ENCODE measurements around the gene KLF6.

Gene KLF6

DNA sequence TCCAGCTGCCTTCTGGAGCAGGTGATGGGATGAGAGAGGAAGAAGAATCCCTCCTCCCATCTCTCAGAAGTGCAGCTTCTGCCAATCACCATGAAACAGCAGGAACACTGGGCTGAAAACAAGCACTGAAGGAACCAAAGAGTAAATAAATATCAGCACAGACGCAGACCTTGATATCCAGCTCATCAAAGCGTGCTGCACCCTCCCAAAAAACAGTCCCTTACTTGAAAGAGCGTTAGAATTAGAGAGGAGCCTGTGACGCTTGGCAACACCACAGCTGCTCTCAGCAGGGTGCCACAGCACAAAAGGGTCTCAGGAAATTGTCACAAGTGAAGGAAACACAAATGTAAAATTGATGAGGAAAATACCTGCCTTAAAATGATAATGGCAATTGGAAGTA lies 39.5 kb downstream of the KLF6 start:
- H3K27me3 ChIP-seq (ENCODE audit: insufficient read depth, low read length) = no peaks in the 10 kb centered on the region
- H3K4me3 ChIP-seq (ENCODE audit: low read depth, low read length, poor library complexity, severe bottlenecking) = no peak overlapping the region
- no peaks in the 10 kb centered on the region for H4K20me1 ChIP-seq (ENCODE audit: insufficient read depth, low read length)
- no peaks in the 10 kb centered on the region for H3K36me3 ChIP-seq (ENCODE audit: insufficient read depth, low read length)
- no peak overlapping the region for H3K4me2 ChIP-seq (ENCODE audit: low read length)
- H3K9me2 ChIP-seq (ENCODE audit: low read depth, low read length) = no peaks in the 10 kb centered on the region
- H3K79me2 ChIP-seq (ENCODE audit: insufficient read depth, low read length) = no peaks in the 10 kb centered on the region
- H3K9ac ChIP-seq (ENCODE audit: low read length) = no peak overlapping the region
- TF ChIP-seq, protein P1, sequence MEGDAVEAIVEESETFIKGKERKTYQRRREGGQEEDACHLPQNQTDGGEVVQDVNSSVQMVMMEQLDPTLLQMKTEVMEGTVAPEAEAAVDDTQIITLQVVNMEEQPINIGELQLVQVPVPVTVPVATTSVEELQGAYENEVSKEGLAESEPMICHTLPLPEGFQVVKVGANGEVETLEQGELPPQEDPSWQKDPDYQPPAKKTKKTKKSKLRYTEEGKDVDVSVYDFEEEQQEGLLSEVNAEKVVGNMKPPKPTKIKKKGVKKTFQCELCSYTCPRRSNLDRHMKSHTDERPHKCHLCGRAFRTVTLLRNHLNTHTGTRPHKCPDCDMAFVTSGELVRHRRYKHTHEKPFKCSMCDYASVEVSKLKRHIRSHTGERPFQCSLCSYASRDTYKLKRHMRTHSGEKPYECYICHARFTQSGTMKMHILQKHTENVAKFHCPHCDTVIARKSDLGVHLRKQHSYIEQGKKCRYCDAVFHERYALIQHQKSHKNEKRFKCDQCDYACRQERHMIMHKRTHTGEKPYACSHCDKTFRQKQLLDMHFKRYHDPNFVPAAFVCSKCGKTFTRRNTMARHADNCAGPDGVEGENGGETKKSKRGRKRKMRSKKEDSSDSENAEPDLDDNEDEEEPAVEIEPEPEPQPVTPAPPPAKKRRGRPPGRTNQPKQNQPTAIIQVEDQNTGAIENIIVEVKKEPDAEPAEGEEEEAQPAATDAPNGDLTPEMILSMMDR (IDR thresholded peaks at IDR 0.05; ENCODE audit: low read length) = no peak
- no peak for TF ChIP-seq EZH2 (IDR thresholded peaks at IDR 0.05; ENCODE audit: borderline replicate concordance, low read length)
- H3K9me3 ChIP-seq (ENCODE audit: low read length) = no peaks in the 10 kb centered on the region
- H3F3A ChIP-seq (ENCODE audit: insufficient read depth, low read length) = no peaks in the 10 kb centered on the region
- no peak overlapping the region for H2AFZ ChIP-seq (ENCODE audit: low read length)
- H3K27ac ChIP-seq (ENCODE audit: low read depth, low read length, poor library complexity, severe bottlenecking) = no peak overlapping the region
- no peaks in the 10 kb centered on the region for H3K4me1 ChIP-seq (ENCODE audit: insufficient read depth, low read length, severe bottlenecking)

DNA sequence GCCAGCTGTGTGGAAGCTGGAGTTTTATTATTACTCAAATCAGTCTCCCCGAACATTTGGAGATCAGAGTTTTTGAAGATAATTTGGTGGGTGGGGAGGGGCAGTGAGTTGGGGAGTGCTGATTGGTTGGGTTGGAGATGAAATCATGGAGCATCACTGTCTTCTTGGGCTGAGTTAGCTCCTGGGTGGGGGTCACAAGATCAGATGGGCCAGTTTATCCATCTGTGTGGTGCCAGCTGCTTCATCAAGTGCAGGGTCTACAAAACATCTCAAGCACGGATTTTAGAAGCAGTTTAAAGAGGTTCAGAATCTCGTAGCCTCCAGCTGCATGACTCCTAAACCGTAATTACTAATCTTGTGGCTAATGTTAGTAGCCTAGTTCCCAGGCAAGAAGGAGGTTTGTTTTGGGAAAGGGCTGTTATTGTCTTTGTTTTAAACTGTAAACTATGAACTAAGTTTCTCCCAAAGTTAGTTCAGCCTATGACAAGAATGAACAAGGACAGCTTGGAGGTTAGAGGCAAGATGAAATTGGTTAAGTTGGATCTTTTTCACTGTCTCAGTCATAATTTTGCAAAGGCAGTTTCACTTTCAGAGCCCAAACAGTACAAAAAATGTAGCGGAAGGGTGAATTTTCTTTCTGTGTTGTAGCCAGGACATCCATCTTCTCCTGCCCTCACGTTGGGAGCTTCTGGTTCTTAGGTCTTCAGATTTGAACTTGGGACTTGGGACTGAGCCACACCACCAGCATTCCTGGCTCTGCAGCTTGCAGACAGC lies 43.1 kb downstream of the KLF6 start:
- no peak overlapping the region for H3K27ac ChIP-seq (ENCODE audit: low read depth, low read length, poor library complexity, severe bottlenecking)
- H2AFZ ChIP-seq (ENCODE audit: low read length) = no peak overlapping the region
- no peak overlapping the region for H3K4me3 ChIP-seq (ENCODE audit: low read depth, low read length, poor library complexity, severe bottlenecking)
- no peaks in the 10 kb centered on the region for H3K9me3 ChIP-seq (ENCODE audit: low read length)
- TF ChIP-seq, protein P1 (IDR thresholded peaks at IDR 0.05; ENCODE audit: low read length) = no peak
- no peak for TF ChIP-seq EZH2 (IDR thresholded peaks at IDR 0.05; ENCODE audit: borderline replicate concordance, low read length)
- H4K20me1 ChIP-seq (ENCODE audit: insufficient read depth, low read length) = no peaks in the 10 kb centered on the region
- no peaks in the 10 kb centered on the region for H3K4me1 ChIP-seq (ENCODE audit: insufficient read depth, low read length, severe bottlenecking)
- no peaks in the 10 kb centered on the region for H3F3A ChIP-seq (ENCODE audit: insufficient read depth, low read length)
- H3K27me3 ChIP-seq (ENCODE audit: insufficient read depth, low read length) = no peaks in the 10 kb centered on the region
- H3K9me2 ChIP-seq (ENCODE audit: low read depth, low read length) = no peaks in the 10 kb centered on the region
- no peak overlapping the region for H3K9ac ChIP-seq (ENCODE audit: low read length)
- H3K36me3 ChIP-seq (ENCODE audit: insufficient read depth, low read length) = no peaks in the 10 kb centered on the region
- no peaks in the 10 kb centered on the region for H3K79me2 ChIP-seq (ENCODE audit: insufficient read depth, low read length)
- no peak overlapping the region for H3K4me2 ChIP-seq (ENCODE audit: low read length)

DNA sequence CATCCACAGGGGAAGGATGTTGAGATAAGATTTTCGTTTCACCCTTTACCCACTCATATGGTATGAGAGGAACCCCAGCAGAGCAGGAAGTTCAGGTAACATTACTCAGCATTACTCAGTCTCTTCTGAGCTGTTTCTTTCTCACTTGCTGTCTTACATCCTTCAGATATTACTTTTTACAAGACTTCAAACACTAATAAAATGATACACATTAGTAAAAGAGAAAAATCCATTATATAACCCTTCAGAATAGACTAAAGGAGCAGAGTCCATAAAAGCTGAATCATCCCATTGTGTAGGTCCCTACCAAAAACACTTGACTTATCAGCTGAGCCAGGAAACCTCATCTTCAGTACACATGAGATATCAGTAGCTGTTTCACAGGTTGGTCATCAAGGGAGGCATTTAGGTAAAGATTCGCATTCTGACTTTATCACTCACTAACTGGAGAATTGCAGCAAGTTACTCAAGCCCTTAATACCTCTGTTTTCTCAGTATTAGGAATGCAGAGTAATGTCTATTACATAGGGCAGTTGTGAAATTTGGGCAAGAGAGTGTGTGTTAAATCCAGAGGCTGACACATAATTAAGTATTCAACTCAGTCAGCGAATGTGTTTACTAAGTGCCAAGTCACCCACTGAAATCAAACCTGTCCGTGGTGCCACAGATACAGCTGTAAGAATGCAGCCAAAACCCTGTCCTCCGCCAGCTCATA lies 44.7 kb downstream of the KLF6 start:
- Histone ChIP-seq H2AFZ (ENCODE audit: low read length) (no peak overlapping the region), H3K9ac (ENCODE audit: low read length) (no peak overlapping the region), H3K79me2 (ENCODE audit: insufficient read depth, low read length) (no peaks in the 10 kb centered on the region), H3K4me1 (ENCODE audit: insufficient read depth, low read length, severe bottlenecking) (no peaks in the 10 kb centered on the region), H3K9me3 (ENCODE audit: low read length) (no peaks in the 10 kb centered on the region), H4K20me1 (ENCODE audit: insufficient read depth, low read length) (no peaks in the 10 kb centered on the region), H3K36me3 (ENCODE audit: insufficient read depth, low read length) (no peaks in the 10 kb centered on the region), H3K4me3 (ENCODE audit: low read depth, low read length, poor library complexity, severe bottlenecking) (no peak overlapping the region), H3K4me2 (ENCODE audit: low read length) (no peak overlapping the region), H3K9me2 (ENCODE audit: low read depth, low read length) (no peaks in the 10 kb centered on the region), H3K27me3 (ENCODE audit: insufficient read depth, low read length) (no peaks in the 10 kb centered on the region), H3K27ac (ENCODE audit: low read depth, low read length, poor library complexity, severe bottlenecking) (no peak overlapping the region), H3F3A (ENCODE audit: insufficient read depth, low read length) (no peaks in the 10 kb centered on the region)
- TF ChIP-seq, protein P1 (IDR thresholded peaks at IDR 0.05; ENCODE audit: low read length) = no peak
- TF ChIP-seq EZH2 (IDR thresholded peaks at IDR 0.05; ENCODE audit: borderline replicate concordance, low read length) = no peak

All from OCI-LY1 (cell line).